K562 (cell line): ENCODE measurements around the gene MLF1. TPM values are rescaled to one million over a fixed set of nuclear protein-coding genes. Genes with fewer than 3 reads are reported as not detected.

Experiments
- ATF7 ChIP-seq: fragments of 450-650 bp; IDR thresholded peaks from 2 replicates; pipeline ENCODE4 v1.7.1; 2014; ENCODE audit warnings: mild to moderate bottlenecking, moderate library complexity
- CHCHD3 ChIP-seq: fragments of 250-450 bp; sonication (Bioruptor Pico); IDR thresholded peaks from 2 replicates; pipeline ENCODE4 v2.1.2; 2022; ENCODE audit warnings: mild to moderate bottlenecking
- HOXB6 ChIP-seq: fragments of 250-450 bp; sonication (Bioruptor Pico); IDR thresholded peaks from 2 replicates; pipeline ENCODE4 v1.5.1; 2022; ENCODE audit warnings: mild to moderate bottlenecking, borderline replicate concordance
- NFRKB ChIP-seq: fragments of 450-650 bp; IDR thresholded peaks from 2 replicates; pipeline ENCODE4 v1.6.1; 2016; ENCODE audit warnings: low read depth
- RB1 ChIP-seq: fragments of 450-650 bp; IDR thresholded peaks from 2 replicates; pipeline ENCODE4 v1.6.1; 2017; ENCODE audit warnings: low read depth, mild to moderate bottlenecking
- RHOXF2B ChIP-seq: fragments of 250-450 bp; sonication (Bioruptor Pico); conservative IDR thresholded peaks from 2 replicates; pipeline ENCODE4 v1.5.1; 2021
- SREBF2 ChIP-seq: sonication (generic); formaldehyde crosslinking; IDR thresholded peaks from 2 replicates; pipeline ENCODE4 v1.4.0; 2020; ENCODE audit warnings: mild to moderate bottlenecking, missing genetic modification reagents
- SUPT5H ChIP-seq: fragments of 450-650 bp; IDR thresholded peaks from 2 replicates; pipeline ENCODE4 v1.6.1; 2016
- ZNF324 ChIP-seq: fragments of 250-450 bp; sonication (Bioruptor Pico); IDR thresholded peaks from 2 replicates; pipeline ENCODE4 v1.4.0; 2020; ENCODE audit warnings: mild to moderate bottlenecking
- ZNF511 ChIP-seq: sonication (generic); formaldehyde crosslinking; IDR thresholded peaks from 2 replicates; pipeline ENCODE4 v1.8.0; 2022; ENCODE audit warnings: mild to moderate bottlenecking, missing genetic modification reagents
- polyA plus RNA-seq, 8 experiments: library from polyadenylated mRNA; depleted of rRNA in 4 of 8; stranded (reverse) in 5 of 8; unstranded in 3 of 8; fragments of >200 nt; fragmentation: Nextera tagmentation in 2 of 8; fragmentation: Illumina TruSeq in 1 of 8; extraction: Ambion mirVana in 2 of 8; extraction: Trizol in 1 of 8; gene quantifications; 2 replicates each; pipeline versions ENCODE4 v1.2.1 to v1.2.3, GENCODE V29; 2011 to 2014; ENCODE audit warnings: inconsistent platforms in 1 of 8, missing spikeins in 1 of 8
- total RNA-seq, 7 experiments: library from RNA; depleted of rRNA in 6 of 7; stranded (reverse); fragments of >200 nt in 6 of 7; fragmentation: Illumina TruSeq in 2 of 7; extraction: Trizol in 2 of 7; gene quantifications; 2 replicates each; pipeline versions ENCODE4 v1.2.1 to v1.2.3, GENCODE V29; 2011 to 2021; ENCODE audit warnings: low replicate concordance in 1 of 7
- TF ChIP-seq, protein P1 (sequence below), 2 experiments: fragments of 450-650 bp; formaldehyde crosslinking in 1 of 2; IDR thresholded peaks; 2 replicates each; pipeline versions ENCODE4 v1.4.0 to v1.6.1; 2014 to 2020; ENCODE audit warnings: mild to moderate bottlenecking in 2 of 2, borderline replicate concordance in 1 of 2, low read depth in 1 of 2

The MLF1 gene
- total and polyA plus RNA-seq, 9 of the 15 experiments (the other 6 are each of a cell fraction or from before 2014, with no cell fraction given): 20.4 to 71.0 (median 27.1) TPM

DNA sequence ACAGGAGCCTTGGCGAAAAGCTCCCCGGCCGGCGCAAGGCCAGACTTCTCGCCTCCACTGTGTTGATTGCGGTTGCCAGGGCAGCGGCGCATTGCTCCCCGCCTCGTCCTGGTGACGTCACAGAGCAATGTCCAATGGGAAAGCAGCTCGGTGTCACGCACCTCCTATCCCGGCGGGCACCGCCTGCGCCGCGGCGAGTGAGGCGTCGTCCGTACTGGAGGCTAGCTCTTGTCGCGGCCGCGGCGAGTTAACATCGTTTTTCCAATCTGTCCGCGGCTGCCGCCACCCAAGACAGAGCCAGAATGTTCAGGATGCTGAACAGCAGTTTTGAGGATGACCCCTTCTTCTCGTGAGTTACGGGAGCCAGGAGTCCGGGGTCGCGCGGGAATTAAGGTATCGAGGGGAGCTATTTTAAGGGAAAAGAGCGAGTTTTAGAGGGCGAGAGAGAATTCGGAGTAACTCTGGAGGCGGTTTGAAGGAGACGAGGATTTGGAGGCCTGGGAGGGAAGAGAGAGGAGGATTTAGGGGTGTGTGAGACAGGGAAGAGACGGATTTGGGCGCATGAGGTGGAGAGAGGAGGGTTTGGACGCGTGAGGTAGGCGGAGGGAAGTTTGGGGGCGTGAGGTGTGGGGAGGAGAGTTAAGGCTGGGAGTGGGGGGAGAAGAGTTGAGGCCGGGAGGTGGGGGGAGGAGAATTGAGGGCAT is at the start of gene MLF1 (continued):
- TF ChIP-seq, protein P1, sequence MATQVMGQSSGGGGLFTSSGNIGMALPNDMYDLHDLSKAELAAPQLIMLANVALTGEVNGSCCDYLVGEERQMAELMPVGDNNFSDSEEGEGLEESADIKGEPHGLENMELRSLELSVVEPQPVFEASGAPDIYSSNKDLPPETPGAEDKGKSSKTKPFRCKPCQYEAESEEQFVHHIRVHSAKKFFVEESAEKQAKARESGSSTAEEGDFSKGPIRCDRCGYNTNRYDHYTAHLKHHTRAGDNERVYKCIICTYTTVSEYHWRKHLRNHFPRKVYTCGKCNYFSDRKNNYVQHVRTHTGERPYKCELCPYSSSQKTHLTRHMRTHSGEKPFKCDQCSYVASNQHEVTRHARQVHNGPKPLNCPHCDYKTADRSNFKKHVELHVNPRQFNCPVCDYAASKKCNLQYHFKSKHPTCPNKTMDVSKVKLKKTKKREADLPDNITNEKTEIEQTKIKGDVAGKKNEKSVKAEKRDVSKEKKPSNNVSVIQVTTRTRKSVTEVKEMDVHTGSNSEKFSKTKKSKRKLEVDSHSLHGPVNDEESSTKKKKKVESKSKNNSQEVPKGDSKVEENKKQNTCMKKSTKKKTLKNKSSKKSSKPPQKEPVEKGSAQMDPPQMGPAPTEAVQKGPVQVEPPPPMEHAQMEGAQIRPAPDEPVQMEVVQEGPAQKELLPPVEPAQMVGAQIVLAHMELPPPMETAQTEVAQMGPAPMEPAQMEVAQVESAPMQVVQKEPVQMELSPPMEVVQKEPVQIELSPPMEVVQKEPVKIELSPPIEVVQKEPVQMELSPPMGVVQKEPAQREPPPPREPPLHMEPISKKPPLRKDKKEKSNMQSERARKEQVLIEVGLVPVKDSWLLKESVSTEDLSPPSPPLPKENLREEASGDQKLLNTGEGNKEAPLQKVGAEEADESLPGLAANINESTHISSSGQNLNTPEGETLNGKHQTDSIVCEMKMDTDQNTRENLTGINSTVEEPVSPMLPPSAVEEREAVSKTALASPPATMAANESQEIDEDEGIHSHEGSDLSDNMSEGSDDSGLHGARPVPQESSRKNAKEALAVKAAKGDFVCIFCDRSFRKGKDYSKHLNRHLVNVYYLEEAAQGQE (IDR thresholded peaks at IDR 0.05; ENCODE audit: borderline replicate concordance): no peak
- TF ChIP-seq, protein P1 (CRISPR knock-in tag; IDR thresholded peaks at IDR 0.05; ENCODE audit: low read depth): no peak
- TF ChIP-seq RB1: peak; percentile 32; the same call in 1 of the 2 replicates
- peak; percentile 72 for TF ChIP-seq SUPT5H
- TF ChIP-seq HOXB6 (CRISPR knock-in tag): no peak
- TF ChIP-seq ZNF324 (CRISPR knock-in tag): no peak
- no peak for TF ChIP-seq CHCHD3 (CRISPR knock-in tag)
- peak; percentile 63; the same call in 1 of the 2 replicates for TF ChIP-seq NFRKB
- TF ChIP-seq ATF7: peak; percentile 98
- no peak for TF ChIP-seq RHOXF2B
- no peak for TF ChIP-seq SREBF2 (CRISPR knock-in tag)
- TF ChIP-seq ZNF511 (CRISPR knock-in tag): peak; percentile 92; the same call in 1 of the 2 replicates
